MM.1S (cell line): ENCODE data around the gene METTL21C.

Source experiments
- CTCF ChIP-seq: fragments of 300-600 bp; sonication (generic); IDR thresholded peaks from 2 replicates; pipeline ENCODE4 v1.5.1; 2016; ENCODE audit warnings: antibody characterized with exemption, low read length, mixed read lengths
- EZH2 ChIP-seq: fragments of 300-600 bp; sonication (generic); optimal IDR thresholded peaks from 2 replicates; pipeline ENCODE3; 2017; ENCODE audit warnings: low read depth, mild to moderate bottlenecking, antibody characterized with exemption, low read length, mixed read lengths
- EZH2phosphoT487 ChIP-seq: fragments of 300-600 bp; sonication (generic); IDR thresholded peaks from 2 replicates; pipeline ENCODE4 v1.6.1; 2018; ENCODE audit warnings: antibody characterized with exemption, low read length

GRCh38 chr13:102709536-102709935, 14.7 kb upstream of the METTL21C start:
- TF ChIP-seq EZH2 (no peak), CTCF (no peak), EZH2phosphoT487 (no peak)
